Measurements from ENCODE around the gene PDZK1.
"Not testable (repeated sequence)": the region's sequence is repeated elsewhere in the genome, so short reads cannot be mapped to it uniquely, and the experiment has no call there.

PDZK1 gene

DNA sequence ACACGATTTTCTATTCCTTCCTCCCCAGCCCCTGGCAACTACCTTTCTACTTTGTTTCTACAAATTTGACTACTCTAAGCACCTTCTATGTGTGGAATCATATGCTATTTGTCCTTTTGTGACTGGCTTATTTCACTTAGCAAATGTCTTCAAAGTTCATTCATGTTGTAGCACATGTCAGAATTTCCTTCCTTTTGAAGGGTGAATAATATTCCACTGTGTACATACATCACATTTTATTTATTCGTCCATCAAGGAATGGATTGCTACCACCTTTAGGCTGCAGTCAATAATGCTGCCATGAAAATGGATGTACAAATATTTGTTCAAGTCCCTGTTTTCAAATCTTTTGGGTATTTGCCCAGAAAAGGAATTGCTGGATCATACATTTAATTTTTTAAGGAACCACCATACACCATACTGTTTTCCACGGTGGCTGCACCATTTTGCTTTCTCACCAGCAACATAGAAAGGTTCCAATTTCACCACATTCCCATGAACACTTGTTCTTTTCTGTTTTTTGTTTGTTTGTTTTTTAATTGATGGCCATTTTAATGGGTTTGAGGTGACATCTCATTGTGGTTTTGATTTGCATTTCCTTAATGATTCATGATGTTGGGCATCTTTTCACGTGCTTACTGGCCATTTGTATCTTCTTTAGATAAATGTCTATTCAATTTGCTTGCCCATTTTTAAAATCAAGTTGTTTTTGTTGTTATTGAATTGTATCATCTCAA, 3.3 kb upstream of the PDZK1 start:
- no peak for DNase-seq (ENCODE audit: low spot score)

DNA sequence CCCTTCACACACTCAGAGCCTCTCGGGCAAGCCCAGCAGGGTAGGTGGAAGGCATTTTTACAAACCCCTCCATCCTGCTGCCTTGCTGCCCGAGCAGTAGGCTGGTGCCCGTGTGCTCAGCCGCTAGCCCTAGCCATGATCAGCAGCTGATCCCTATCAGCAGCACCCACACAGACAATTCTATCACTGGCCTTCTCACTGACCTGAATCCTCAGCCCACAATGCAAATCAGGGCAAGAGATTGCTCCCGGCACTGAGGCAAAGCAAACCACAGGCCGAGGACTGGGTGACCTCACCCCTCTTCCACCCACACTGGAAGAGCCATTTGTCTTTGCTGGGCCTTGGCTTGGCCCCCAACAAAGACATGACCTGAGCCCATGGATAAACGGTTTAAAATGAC, 895 bp upstream of the PDZK1 start:
- DNase-seq (ENCODE audit: low spot score): no peak

- peak; percentile 43 for DNase-seq (ENCODE audit: low spot score)
These were observed 993 bp downstream of the PDZK1 start for GRCh38 chr1:145706086-145706664.

DNA sequence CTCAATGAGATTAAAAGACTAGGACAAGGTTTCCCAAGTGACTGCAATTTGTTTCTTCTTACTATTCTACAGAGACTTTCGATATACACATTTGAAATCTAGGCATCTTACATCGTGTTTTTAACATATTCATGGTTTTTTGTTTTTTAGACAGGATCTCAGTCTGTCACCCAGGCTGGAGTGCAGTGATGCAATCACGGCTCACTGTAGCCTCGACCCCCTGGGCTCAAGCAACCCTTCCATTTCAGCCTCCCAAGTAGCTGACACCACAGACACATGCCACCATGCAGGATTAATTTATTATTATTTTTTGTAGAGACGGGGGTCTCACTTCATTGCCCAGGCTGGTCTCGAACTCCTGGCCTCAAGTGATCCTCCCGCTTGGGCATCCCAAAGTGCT, 1.5 kb downstream of the PDZK1 start:
- DNase-seq (ENCODE audit: low spot score): no peak

DNA sequence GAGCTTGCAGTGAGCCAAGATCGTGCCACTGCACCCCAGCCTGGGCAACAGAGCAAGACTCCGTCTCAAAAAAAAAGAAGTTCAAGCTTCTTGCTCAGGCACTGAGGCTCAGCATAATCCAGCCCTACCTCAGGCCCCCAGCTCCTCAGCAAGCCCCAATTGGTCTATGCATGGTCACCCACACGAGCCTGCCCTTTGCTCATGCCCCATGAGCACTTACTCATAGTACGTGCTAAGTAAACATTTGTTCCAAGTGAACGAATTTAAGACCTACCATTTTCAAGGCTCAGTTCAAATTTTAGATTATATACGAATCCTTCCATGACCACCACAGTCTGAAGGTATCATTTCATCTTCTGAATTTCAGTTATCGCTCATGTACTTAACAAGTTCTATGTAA, 4.3 kb downstream of the PDZK1 start:
- no peak for DNase-seq (ENCODE audit: low spot score)

DNA sequence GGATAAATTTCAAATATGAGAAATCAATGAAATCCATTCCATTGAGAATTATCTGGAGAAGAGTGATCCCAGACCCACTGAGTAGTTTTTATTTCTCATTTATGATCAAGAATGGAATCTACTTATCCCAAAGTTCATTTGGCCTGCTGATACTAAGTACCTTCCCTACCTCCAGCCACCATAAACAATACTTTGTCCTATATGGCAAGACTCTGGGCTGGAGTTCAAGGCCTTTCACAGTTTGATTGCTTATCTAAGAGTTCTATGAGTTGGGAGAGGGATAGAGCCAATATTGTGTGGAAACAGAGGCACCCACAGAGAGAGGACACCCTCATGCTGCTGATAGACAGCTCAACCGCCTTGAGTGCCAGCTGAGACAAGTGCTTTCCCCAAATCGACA, 5.1 kb downstream of the PDZK1 start:
- no peak for DNase-seq (ENCODE audit: low spot score)

DNA sequence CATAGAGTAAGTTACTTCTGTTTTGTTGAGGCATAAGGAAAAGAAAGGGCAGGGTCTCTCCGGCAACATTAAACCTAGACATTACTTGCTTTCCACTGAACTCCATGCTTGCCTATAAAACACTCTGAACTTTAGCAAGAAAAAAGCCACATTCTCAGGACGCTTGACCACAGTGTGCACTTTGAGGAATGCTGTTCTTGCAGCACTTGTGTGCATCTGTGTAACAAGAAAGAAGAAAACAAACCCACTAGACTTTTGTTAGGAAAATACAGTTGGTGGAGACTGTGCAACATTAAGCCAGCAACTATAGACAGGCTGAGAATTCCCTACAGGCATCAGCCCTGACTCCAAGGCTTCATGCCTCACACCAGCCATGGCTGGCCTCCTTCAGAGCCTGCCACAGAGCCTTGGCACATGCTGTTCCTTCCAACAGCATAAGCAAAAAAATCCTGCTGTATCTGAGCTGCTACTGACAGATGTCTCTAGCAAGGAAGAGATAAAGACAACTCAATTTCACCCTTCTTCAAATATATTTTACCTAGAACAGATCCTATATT, 5.8 kb downstream of the PDZK1 start:
- DNase-seq (ENCODE audit: low spot score): no peak

DNA sequence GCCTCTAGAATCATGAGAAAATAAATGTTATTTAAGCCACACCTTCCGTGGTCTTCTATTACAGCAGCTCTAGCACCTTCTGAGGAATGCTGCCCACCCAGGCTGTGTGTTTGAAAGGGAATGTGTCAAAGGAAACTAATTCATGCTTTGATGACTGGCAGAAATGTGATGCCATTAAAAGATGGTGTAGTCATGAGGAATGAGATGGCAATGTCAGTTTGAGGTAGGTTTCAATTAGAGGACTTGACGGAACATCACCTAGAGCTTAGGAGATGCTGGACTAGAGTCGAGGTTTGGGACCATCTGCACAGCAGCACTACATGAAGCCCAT, 10.6 kb downstream of the PDZK1 start:
- DNase-seq (ENCODE audit: low spot score): no peak

DNA sequence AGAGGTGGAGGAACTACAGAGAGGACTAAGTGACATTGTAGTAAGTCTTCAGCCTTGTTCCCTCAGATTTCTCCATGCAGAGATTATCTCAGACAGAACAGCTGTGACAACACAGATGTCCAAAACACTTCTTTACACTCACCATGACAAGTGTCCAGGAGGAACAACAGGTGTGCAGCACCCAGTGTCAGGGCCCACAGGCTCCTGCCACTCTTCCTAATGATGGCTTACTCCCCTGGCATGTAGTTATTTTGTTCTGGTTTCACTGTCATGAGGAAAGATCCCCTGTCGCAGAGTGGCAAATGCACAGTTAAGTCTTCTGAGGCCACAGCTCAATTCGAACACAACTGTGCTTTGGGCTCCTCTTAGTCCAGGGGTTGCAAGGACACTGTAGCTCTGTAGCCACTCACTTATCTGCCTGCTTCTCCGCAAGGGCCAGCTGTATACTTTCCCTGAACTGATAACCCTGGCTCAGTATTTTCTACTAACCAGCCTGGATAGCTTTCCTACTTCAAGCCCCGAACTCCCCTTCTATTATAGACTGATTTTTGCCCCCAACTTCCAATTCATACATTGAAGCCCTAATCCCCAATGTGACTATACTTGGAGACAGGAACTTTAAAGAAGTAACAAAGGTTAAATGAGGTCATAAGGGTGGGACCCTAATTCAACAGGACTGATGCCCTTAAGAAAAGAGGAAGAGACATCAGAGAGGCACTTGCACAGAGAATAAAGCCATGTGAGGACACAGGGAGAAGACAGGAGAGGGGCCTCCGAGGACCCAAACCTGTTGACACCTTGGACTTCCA, 11.1 kb downstream of the PDZK1 start:
- DNase-seq (ENCODE audit: low spot score): no peak

GRCh38 chr1:145692785-145693443, 14.3 kb downstream of the PDZK1 start:
- no peak for DNase-seq (ENCODE audit: low spot score)

DNA sequence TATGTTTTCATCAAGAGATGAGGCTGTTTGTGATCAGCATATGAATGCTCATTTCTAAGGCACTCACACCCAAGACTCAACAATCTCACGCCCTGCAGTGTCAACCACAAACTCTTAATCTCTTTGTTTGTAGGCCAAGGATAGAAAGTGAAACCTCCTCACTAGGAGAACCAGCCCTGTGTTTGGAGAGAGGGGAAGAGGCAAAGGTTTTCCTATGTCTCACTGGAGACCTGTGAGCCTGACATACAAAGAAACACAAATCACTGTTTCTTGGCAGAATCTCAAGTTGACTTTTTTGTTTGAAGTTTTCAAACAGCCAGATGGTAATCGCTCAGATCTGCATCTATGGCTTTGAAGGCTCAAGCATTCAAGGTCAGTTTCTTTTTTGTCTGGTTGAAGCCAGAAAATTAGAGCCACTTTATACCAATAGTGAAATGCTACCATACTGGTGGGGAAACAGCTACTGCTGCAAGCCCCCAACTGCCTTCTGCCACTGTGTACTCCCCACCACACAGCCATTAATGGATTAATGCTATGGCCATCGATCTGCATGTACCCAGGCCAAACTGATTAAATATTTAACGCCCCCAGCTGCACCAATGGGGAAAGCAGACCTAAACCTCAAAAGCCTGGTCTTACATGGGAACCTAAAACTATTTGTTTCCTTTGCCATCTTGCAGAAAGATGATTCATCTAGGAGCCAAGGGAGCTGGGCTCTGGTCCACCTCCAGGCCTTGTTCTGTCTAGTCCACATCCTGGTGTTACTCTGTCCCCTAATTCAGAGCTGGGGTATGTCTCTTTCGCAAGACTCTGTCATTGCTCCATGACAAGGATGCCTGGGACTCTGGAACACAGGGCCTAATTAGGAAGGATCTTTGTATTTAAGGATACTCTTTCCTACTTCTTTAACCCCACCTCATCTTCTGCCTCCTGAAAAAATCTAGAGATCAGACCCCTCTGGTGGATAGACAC, 16.3 kb downstream of the PDZK1 start:
- peak; percentile 90 for DNase-seq (ENCODE audit: low spot score)

DNA sequence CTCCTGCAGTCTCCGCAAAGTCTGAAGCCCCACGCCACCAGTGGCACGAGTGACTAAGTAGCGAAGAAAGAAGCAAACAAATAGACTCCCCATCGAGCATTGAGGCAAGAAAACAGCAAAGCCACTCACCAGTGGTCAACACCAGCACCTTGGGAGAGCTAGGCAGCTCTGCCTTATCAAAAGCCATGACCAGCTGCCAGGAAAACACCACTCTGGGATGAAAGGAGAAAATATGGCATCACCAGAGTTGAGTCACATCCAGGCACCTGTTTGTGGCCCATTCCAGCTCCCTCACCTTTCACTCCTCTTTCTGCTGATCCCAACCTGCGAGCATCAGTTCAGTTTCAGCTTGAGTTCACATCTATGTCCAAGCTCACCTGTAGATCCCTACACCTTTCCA, 17.2 kb downstream of the PDZK1 start:
- no peak for DNase-seq (ENCODE audit: low spot score)

GRCh38 chr1:145688924-145689323, 18.2 kb downstream of the PDZK1 start:
- DNase-seq (ENCODE audit: low spot score): no peak

DNA sequence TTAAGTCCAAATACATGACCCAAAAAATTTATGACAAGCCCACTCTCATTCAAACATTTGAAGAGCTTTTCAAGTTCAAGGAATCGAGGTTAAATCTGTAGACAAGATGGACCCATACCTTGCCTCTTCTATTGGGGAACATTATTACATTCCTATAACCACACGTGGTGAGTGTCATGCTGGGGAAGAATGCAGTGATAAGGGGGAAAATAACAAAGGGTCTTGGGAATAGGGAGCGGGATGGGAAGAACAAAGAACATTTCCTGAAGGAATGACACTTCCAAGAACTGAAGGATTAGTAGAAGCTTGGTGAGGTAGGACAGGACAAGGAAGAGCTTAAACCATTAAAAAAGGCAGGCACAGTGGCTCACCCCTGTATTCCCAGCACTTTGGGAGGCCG, 18.8 kb downstream of the PDZK1 start:
- DNase-seq (ENCODE audit: low spot score): no peak

- not testable (repeated sequence) for DNase-seq (ENCODE audit: low spot score)
These were observed 21.1 kb downstream of the PDZK1 start for GRCh38 chr1:145686078-145686477.

GRCh38 chr1:145684858-145685257, 22.3 kb downstream of the PDZK1 start:
- DNase-seq (ENCODE audit: low spot score): not testable (repeated sequence)

- DNase-seq (ENCODE audit: low spot score): not testable (repeated sequence)
These were observed 34.0 kb downstream of the PDZK1 start for GRCh38 chr1:145673217-145673616.

DNA sequence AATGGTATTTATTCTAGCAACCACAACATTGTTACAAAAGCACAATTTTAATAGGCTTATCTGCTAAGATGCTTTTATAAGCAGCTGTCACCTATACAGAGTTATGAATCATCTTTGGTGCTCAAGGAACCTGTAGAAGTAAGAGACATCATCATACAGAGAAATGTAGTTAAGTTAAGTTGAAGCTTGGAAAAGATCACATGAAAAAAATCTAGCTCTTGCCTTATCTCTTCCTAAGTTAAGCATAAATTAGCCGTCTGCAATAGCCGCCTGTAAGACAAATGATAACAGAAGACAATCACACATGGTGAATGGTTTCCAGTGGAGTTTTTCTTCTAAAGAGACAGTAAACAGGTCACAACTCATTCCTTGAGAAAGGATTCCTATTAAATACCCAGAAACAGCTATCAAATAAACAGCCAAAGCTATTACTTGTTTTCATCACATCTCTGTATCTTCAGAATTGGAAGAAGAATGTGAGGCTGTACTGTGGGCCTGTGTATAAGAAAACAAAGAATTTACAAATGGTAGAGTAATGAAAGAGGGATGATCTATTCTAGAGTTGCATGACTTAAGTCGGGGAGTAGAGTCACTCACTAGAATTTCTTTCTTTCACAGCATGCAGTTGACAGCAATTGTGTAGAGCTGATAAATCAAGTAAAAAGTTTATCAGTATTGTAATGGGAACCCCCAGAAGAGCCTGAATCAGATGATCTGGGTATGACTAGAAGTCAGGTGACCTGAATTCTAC, 36.0 kb downstream of the PDZK1 start:
- DNase-seq (ENCODE audit: low spot score): not testable (repeated sequence)

GRCh38 chr1:145665015-145665414, 42.2 kb downstream of the PDZK1 start:
- not testable (repeated sequence) for DNase-seq (ENCODE audit: low spot score)

- DNase-seq (ENCODE audit: low spot score): not testable (repeated sequence)
These were observed 44.7 kb downstream of the PDZK1 start for GRCh38 chr1:145662502-145662901.

All from AG08395 (cell line).